Measurements from ENCODE around the gene PCNX2.
"Not testable (repeated sequence)": the region's sequence is repeated elsewhere in the genome, so short reads cannot be mapped to it uniquely, and the experiment has no call there.

Gene PCNX2

GRCh38 chr1:233151861-233152260 lies 143.7 kb downstream of the PCNX2 start:
- DNase-seq = no peak

GRCh38 chr1:233144434-233144833 lies 151.1 kb downstream of the PCNX2 start:
- no peak for DNase-seq

- DNase-seq = no peak
These were observed 152.3 kb downstream of the PCNX2 start for GRCh38 chr1:233143241-233143640.

DNA sequence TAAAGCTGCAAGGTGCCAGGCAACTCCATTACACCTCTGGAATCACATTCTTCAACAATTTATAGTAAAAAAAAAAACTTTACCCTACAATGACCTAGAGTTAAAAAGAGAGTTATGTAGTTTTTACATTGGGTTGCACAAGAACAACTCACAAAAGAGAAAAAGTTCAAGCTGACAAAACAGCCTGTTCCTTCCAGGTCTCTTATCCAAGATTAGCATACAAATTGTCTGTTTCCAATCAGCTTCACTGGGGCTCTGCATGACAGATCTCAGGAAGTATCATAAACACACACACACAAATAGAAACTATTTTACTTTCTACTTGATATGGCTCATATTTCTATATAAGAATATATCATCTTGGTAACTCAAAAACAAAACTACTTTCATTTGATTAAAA lies 154.6 kb downstream of the PCNX2 start:
- DNase-seq = no peak

DNA sequence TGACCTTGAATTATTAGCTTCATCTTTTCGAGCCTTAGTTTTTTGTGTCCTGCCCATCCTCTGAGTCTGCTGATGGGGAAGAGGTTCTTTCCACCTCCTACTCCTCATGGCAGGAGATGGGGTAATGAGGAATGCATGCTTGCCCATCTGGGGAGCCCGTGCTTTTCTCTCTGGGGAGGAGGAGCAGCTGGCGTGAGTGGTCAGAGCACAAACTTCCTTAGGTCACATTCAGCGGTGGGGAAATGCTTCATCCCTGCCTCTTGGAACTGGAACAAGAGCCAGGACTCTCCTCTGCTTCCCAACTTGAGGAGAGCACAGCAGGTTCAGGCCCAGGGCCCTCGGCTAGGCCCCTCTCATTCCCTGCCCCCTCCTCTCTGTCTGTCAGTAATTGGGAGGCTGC lies 155.0 kb downstream of the PCNX2 start:
- no peak for DNase-seq

DNA sequence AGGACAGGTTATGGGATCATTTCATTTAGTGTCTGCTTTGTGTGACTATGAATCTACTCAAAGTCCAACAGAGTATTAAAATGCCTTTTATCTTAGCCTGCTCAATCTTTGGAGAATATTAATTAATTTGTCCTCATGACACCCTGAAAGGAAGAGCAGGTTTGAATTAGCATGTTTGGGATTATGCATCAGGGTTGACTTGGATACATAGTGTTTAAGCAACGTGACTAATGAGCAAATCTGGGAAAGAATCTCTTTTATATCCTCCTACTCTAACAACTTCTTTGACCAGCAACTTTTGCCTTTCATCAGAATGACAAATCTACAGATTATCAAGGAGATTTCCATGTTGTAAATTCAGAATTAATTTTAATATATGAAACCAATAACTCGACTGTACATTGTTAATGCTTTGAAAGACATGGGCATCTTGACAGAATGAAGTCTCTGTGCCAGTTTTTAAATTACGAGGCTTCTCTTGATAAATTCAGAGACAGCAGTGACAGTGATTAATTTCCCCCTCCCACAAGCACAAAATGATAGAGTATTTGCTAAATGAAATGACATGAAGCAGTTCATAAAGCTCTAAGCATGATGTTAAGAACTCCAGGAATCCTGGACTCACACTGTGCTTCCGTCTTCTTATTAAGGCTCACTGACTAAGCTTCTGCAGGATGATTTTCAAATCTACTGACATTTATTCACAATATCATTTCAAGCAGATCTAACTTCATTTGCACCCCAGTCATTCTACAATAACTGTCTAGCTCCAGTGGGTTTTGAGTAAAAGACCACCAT lies 156.5 kb downstream of the PCNX2 start:
- no peak for DNase-seq

GRCh38 chr1:233135833-233136232 lies 159.7 kb downstream of the PCNX2 start:
- no peak for DNase-seq

DNA sequence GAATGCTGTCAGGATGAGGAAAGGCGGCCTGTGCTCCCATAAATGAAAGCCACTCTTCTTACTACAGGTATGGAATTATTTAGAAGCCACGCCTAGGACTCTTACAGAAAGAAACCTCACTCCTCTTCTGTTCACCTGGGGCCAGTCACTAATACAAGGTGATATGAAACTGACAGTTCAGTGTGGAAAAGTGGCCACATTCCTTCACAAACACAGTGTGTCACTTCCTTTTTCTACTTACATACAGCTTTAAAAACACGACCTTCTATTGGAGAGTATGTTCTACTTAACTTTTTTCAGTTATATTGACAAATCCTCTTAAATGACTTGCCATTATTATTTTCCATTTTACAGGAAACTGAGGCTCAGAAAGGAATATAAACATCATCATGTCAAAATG lies 163.1 kb downstream of the PCNX2 start:
- no peak for DNase-seq

GRCh38 chr1:233129031-233129430 lies 166.5 kb downstream of the PCNX2 start:
- DNase-seq = not testable (repeated sequence)

DNA sequence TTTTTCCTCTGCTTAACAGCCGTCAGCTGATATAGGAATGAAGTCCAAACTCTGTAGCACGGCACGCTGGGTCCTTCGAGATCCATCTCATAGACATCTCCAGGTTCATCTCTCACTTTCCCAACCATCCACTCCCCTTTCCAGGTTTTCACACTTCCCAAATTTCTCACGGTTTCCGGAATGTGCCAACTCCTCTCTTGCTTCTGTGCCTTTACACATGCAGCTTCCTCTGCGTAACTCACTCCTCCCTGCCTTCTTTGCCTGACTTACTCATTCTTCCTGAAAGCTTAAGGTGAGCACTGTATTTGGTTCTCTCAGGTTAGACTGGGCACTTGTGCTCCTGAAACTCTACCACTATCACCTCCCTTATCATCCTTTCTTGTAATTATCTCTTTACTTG lies 168.4 kb downstream of the PCNX2 start:
- no peak for DNase-seq

- DNase-seq = no peak
These were observed 172.7 kb downstream of the PCNX2 start for GRCh38 chr1:233122779-233123178.

DNA sequence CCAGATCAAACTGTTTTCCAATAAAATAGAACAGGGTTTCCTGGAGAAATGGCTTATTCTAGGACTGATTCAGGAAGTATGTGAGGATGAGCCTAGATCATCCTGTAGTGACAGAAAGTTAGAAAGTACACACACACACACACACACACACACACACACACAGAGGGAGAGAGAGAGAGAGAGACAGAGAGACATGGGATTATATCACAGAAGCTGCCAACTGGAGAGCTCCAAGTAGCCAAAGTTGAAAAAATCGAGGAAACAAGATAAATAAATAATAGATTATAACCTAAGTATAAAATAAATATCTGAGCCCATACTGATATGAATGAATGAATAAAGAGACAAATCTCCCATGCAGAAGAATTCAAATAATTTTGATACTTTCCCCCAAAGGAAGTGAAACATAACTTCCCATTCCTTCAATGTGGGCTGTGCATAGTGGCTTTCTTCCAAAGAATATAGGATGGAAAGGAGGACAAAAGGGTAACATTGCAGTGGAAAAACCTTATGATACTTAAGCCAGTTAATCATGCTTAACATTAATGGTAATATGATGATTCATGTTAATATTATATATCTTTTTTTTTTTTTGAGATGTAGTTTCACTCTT lies 173.5 kb downstream of the PCNX2 start:
- no peak for DNase-seq

DNA sequence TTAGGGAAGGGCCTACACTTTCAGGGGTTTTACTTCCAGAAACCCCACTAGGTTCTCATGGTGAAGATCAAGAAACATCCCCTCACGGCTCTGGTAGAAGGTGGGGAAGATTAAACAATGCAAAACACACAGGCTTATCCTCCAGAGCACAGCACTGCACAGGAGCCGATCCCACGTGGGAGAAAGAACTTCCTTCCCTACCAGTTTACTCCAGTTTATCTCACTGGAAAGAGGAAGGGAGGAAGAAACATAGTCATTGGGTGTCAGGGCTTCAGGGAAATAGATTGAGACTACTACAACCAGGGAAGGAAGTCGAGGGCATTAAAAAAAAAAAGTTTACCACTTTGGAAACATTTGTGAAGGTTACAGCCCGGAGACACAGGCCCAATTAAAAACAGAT lies 180.7 kb downstream of the PCNX2 start:
- no peak for DNase-seq

DNA sequence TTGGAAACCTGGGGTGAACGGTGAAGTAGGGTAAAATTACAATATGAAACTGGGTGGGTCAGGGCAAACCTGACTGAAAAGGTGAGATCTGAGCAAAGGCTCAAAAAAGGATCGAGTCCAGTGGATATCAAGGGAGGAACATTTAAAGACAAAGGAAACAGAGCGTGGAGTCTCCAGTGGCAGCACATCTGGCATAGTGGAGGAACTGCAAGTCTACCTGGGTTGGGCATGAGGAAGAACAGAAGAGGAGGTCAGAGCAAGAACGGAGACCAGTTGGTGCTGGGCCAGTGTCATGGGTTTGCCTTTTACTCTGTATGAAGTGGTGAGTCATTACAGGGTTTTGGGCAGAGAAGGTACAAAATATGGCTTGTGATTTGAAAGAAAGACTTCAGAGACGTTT lies 181.4 kb downstream of the PCNX2 start:
- no peak for DNase-seq

DNA sequence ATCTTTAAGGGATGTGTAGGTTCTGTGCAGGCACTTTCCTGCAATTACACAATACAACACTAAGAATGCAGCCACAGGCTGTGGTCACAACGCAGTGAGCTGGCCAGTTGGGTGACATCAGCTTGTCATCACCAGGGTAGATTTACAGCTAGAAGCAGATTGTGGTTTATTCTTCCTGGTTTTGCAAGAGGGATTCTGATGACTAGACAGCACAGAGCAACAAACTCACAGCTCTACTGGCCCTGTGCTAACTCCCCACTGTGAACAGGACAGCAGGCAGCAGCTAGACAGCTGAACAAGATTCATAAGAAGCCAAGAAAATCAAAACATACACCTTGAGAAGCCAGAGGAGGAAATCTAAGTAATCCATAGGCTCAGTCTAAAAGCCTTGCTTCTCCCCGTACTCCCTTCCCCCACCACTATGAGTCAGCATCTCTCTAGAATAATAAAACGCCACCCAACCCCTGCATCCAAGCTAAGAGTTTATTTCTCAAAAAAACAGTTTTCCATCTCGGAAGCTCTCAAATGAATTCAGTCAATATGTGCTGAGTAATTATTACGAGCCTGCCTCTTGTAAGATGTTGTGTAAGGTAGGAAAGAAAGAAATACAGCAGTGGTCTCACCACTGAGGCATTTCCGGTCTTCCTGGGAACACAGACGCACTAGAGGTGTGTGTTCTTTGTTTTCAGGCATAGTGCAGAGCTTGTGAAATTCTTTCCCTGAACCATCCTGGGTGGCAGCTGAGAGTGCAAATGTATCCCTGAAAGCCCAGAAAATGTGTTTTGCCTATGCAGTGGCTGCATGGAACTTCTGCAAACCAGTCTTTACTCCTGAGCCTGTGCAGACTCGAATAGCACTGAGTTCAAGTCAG lies 182.3 kb downstream of the PCNX2 start:
- DNase-seq = no peak

DNA sequence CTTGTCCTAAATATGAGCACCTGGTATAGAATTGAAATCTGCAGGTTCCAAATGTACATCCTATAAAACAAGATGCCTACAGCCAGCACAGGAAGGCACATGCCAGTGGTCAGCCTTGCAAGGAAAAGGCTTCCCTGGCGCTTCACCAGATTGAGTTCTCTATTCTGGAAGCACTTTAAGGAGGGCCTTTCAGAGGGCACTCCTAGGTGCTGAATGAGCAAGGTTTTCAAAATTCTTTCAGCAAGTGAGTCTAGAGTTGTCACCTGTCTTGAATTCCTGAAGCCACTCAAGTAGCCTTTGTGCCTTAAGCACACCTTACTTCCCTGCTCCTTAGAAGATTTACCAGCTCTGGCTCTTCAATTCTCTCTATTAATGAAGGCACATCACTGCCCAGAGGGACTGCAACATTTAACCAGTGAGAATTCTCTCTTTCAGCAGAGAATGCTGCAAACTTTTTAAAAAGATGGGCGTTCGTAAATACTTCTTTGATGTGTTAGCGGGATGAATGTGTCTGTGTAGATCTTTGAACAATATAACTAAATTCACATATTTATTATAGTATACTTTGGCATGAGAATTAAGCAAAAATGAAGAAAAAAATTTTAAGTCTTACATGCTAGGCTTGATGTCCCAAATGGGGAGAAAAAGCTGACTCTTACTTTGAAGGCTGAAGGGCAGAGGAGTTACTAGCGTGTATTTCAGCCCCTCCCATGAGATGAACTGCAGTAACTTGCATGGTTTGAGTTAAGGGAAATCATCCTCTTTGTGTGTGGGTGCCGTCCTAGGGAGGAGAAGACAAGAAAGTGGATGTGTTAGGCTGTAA lies 183.1 kb downstream of the PCNX2 start:
- no peak for DNase-seq

DNA sequence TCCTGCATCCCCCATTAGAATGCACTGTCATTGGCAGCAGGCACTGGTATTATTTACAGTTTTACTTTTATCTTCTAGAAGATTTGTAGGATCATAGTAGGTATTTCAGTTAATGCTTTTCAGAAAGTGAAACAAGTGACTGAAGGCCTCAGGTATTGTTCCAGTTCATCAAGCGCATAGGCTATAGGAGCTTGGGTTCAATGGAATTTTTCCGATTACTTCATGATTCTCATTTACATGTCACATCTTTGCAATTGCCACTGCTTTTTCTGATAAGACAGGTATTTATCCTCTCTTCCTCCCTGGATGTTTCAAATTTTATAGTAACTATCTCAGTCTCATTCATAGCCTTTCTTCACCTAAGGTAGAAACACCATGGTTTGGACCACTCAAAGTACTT lies 183.8 kb downstream of the PCNX2 start:
- no peak for DNase-seq

DNA sequence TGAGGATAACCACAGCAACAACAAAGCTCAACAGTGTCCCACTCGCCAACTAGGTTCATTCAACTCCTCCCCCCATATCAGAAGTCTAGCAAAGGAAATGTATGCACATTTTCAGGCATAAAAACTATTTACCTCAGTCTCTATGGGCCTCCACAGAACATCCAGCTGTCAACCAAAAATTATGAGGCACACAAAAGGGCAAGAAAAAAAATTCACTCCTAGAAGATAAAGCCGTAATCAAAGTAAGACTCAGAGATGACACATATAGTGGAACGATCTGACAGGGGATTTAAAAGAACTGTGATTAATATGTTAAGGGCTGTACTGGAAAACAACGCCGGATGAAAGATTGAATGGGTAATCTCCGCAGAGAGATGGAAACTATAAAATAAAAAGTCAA lies 186.4 kb downstream of the PCNX2 start:
- DNase-seq = no peak

DNA sequence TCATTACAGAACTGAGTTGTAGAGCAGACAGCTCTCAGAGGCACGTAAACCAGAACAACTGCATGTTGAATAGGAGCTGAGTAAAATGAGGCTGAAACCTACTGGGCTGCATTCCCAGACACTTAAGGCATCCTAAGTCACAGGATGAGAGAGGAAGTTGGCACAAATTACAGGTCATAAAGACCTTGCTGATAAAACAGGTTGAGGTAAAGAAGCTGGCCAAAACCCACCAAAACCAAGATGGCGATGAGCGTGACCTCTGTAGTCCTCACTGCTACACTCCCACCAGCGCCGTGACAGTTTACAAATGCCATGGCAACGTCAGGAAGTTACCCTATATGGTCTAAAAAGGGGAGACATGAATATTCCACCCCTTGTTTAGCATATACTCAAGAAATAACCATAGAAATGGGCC lies 187.8 kb downstream of the PCNX2 start:
- not testable (repeated sequence) for DNase-seq

DNA sequence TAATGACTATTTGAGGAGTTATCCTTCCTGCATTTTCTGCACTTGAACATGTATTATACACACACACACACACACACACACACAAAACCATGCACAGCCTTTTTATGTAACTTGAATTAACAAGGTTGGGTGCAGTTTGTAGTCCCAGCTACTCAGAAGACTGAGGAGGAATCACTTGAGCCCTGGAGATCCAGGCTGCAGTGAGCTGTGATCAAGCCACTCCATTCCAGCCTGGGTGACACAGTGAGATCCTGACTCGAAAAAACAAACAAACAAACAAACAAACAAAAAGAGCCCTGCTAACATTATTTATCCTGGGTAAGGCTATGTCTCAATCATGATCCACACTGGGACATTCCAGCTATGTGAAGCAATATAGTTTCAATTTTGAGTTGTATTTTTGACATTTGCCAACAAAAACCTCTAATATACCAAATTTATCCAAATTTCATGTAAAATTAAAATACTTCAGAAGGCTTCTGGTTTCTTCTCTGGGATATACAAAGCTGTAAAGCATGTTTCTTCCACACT lies 188.3 kb downstream of the PCNX2 start:
- DNase-seq = no peak

DNA sequence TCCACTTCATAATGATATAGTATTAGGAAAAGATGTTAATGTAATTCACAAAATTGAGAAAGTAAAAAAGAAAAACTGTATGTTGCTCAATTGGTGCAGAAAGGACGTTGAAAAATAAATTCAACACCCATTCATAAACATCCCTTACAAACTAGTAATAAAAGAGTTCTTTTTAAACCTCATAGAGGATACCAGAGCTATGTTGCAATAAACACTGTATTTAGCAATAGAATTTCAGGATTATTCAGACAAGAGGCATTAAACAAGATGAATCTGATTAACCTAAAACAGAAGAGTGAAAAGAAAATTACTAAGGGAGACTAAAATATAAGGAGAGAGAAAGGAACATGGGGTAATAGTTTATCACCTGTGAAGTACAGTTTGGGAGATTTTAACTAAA lies 190.3 kb downstream of the PCNX2 start:
- DNase-seq = no peak

- no peak for DNase-seq
These were observed 193.2 kb downstream of the PCNX2 start for GRCh38 chr1:233102341-233102740.
